Heart right ventricle (tissue), 16 donors: ENCODE data around the gene PPP1R16B. TPM values are rescaled to one million over a fixed set of nuclear protein-coding genes. Genes with fewer than 3 reads are reported as not detected.
A peak's percentile ranks its signal among the peaks of the same experiment; 100 is the strongest.
"Not testable (repeated sequence)": the region's sequence is repeated elsewhere in the genome, so short reads cannot be mapped to it uniquely, and the experiment has no call there.

Source experiments
- ATAC-seq, 8 donors: fragments of 200-7000 bp; cut with Tn5 transposase; one replicate each; pipeline ENCODE4 v1.9.1; 2020; ENCODE audit warnings: mild to moderate bottlenecking in 8 of 8, moderate library complexity in 8 of 8, moderate number of reproducible peaks in 1 of 8
- DNase-seq, 2 donors: peaks; one replicate each; pipeline ENCODE4 v3.0.0-alpha.2; 2020
- H3K27ac ChIP-seq, 10 donors: fragments of 200-600 bp; sonication (generic) in 2 of 10; one replicate each; pipeline versions ENCODE4 v1.5.0 to v1.8.0; 2020 to 2022; ENCODE audit warnings: mild to moderate bottlenecking in 3 of 10
- H3K27me3 ChIP-seq, 7 donors: fragments of 200-600 bp; one replicate each; pipeline ENCODE4 v1.8.0; 2021 to 2022; ENCODE audit warnings: mild to moderate bottlenecking in 2 of 7
- H3K36me3 ChIP-seq, 9 donors: fragments of 200-600 bp; sonication (generic) in 1 of 9; one replicate each; pipeline versions ENCODE4 v1.5.0 to v1.8.0; 2020 to 2022; ENCODE audit warnings: mild to moderate bottlenecking in 2 of 9
- H3K4me1 ChIP-seq, 9 donors: fragments of 200-600 bp; sonication (generic) in 1 of 9; one replicate each; pipeline versions ENCODE4 v1.5.0 to v1.8.0; 2020 to 2022; ENCODE audit warnings: mild to moderate bottlenecking in 4 of 9
- H3K4me3 ChIP-seq, 10 donors: fragments of 200-600 bp; sonication (generic) in 2 of 10; one replicate each; pipeline versions ENCODE4 v1.5.0 to v1.8.0; 2020 to 2022; ENCODE audit warnings: mild to moderate bottlenecking in 7 of 10, moderate library complexity in 2 of 10
- H3K9me3 ChIP-seq, 11 donors: fragments of 200-600 bp in 10 of 11; sonication (generic) in 2 of 11; one replicate each; pipeline versions ENCODE4 v1.5.0 to v1.8.0; 2013 to 2022; ENCODE audit warnings: mild to moderate bottlenecking in 2 of 11, control low read depth in 1 of 11, moderate library complexity in 1 of 11
- CTCF ChIP-seq, 9 donors: fragments of 200-600 bp; sonication (generic) in 2 of 9; IDR thresholded peaks; one replicate each; pipeline versions ENCODE4 v1.5.0 to v1.8.0; 2021 to 2022; ENCODE audit warnings: antibody characterized with exemption in 9 of 9, mild to moderate bottlenecking in 5 of 9, moderate library complexity in 1 of 9
- WGBS, 2 donors: extraction: QIAGEN DNeasy Blood & Tissue Kit; methylation state at CpG; one replicate each; pipeline ENCODE4 v1.1.7; 2013; ENCODE audit warnings: inconsistent platforms in 1 of 2; 5-methylcytosine and 5-hydroxymethylcytosine counted together
- intact Hi-C, 10 donors: fragments of 100-400 bp; cut with DNase I; formaldehyde crosslinking; loops; one replicate each; pipeline versions ENCODE4 v1.11.1 to v1.14.2; 2022
- polyA plus RNA-seq, 2 donors: library from polyadenylated mRNA; stranded (reverse); fragments of 200-250 nt; gene quantifications; one replicate each; pipeline ENCODE4 v1.2.3, GENCODE V29; 2013
- total RNA-seq, 10 donors: library from RNA; stranded (reverse); fragmentation: NEBNext Ultra II Directional in 3 of 10; extraction: Animal tissue kit (Norgen Biotek cat#: 25700) in 3 of 10; gene quantifications; one replicate each; pipeline versions ENCODE4 v1.2.1 to v1.2.4, GENCODE V29; 2021 to 2023
- donor health status: Arrhythmogenic right ventricular cardiomyopathy.
- donor health status: ischemic (EF 13 %, LVEDD 7.1; RV severe dilation, severe dysfunction).
- donor health status: healthy with polysubstance abuse.
- donor health status: DM: no; HTN: yes; CAD: no.
- donor health status: DM: no; HTN: no; CAD: no.
- donor health status: ischemic (EF 25% LVEDD 6.9; RV normal size, moderate dysfunction).
- donor health status: ischemic (EF 25% LVEDD 5.7; RV mildly dilated, moderate dysfunction).
- donor health status: healthy.
- donor health status: DM: yes; HTN: yes; CAD: no.
- donor health status: Ischemic cardiomyopathy.
- donor health status: ischemic (EF 35%, LVEDD 5.7; RV mildly dilated, moderate dysfunction).
- donor health status: nonischemic (EF 11% LVEDD 7.7; RV severe dilation, severe dysfunction).
- donor health status: DM: yes; HTN: yes; CAD: no.
- donor health status: PGD.
- donor health status: ischemic (EF 29% LVEDD 5.4; RV normal size, mild dysfunction).
- donor health status: nonischemic (EF 23%, LVEDD 6.1; RV moderate dilation, normal function).

Gene PPP1R16B
- total and polyA plus RNA-seq, 12 donors: 2.5 to 13.8 (median 5.8) TPM

GRCh38 chr20:38957915-38958485, 152.5 kb downstream of the PPP1R16B start:
- ATAC-seq (no peak), DNase-seq (no peak)
- no peak for TF ChIP-seq CTCF (IDR thresholded peaks at IDR 0.05)
- no peaks in the 10 kb centered on the region for H3K9me3 ChIP-seq
- H3K36me3 ChIP-seq: peaks cover 0 to 6% (median 0%) of the 10 kb centered on the region in 9 donors
- intact Hi-C loops: no loop called here
- H3K4me1 ChIP-seq: peaks cover 0 to 11% (median 9%) of the 10 kb centered on the region in 9 donors
- H3K27ac ChIP-seq: no peak overlapping the region
- H3K4me3 ChIP-seq: no peak overlapping the region
- 93% methylated on average over 8 of the region's 8 CpGs for WGBS, 2 donors
- no peaks in the 10 kb centered on the region for H3K27me3 ChIP-seq

DNA sequence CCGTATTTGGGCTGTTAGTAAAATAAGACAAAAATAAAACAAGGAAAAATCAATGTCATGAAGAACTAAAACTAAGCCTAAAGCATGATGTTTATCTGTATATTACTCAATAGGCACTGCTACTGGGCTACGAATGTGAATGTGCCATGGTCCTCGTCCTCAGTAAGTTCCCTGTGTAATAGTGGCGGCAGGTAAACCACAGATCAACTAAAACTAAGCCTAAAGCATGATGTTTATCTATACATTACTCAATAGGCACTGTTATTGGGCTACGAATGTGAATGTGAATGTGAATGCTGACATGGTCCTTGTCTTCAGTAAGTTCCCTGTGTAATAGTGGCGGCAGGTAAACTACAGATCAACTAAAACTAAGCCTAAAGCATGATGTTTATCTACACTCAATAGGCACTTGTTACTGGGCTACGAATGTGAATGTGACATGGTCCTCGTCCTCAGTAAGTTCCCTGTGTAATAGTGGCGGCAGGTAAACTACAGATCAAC, 154.7 kb downstream of the PPP1R16B start:
- H3K36me3 ChIP-seq, H3K9me3 ChIP-seq, H3K4me3 ChIP-seq, ATAC-seq, DNase-seq, intact Hi-C loops, H3K27me3 ChIP-seq, H3K27ac ChIP-seq: not testable (repeated sequence)
- WGBS, 2 donors: 88 to 95% methylated on average over 9 of the region's 9 CpGs
- H3K4me1 ChIP-seq: peaks cover 0 to 22% (median 15%) of the 10 kb centered on the region in 9 donors

GRCh38 chr20:38961530-38962043, 156.1 kb downstream of the PPP1R16B start:
- 10 to 12% methylated on average over 16 of the region's 16 CpGs for WGBS, 2 donors
- ATAC-seq: peak in 1 of 8 donors; percentile 0
- no peaks in the 10 kb centered on the region for H3K9me3 ChIP-seq
- H3K4me3 ChIP-seq: peak overlapping the region; percentile 82 to 99 (median 96)
- intact Hi-C loops: loop anchor here in 3 of 10 donors (1.0 to 2.0 kb wide), 2 partner anchors 35 kb away; partner anchors contain the start of gene FAM83D (in 3 of the 3)
- peaks cover 0 to 22% (median 15%) of the 10 kb centered on the region in 9 donors for H3K4me1 ChIP-seq
- peaks cover 0 to 12% (median 0%) of the 10 kb centered on the region in 9 donors for H3K36me3 ChIP-seq
- no peaks in the 10 kb centered on the region for H3K27me3 ChIP-seq
- no peak for TF ChIP-seq CTCF (IDR thresholded peaks at IDR 0.05)
- peak overlapping the region in 9 of 10 donors; percentile 89 to 96 (median 94) for H3K27ac ChIP-seq
- no peak for DNase-seq

GRCh38 chr20:38962044-38962927, 156.8 kb downstream of the PPP1R16B start, which contains the start of gene DHX35:
Gene DHX35 (plus strand): TSS chr20:38962344. CDS start chr20:38962368, 24 bp downstream.
- Histone ChIP-seq H3K9me3 (no peaks in the 10 kb centered on the region), H3K27me3 (no peaks in the 10 kb centered on the region), H3K27ac (peak within 1 kb of the TSS; percentile 89 to 96 (median 94)), H3K36me3 (peaks cover 0 to 12% (median 0%) of the 10 kb centered on the region in 9 donors), H3K4me3 (peak within 1 kb of the TSS; percentile 82 to 99 (median 96)), H3K4me1 (peaks cover 0 to 22% (median 15%) of the 10 kb centered on the region in 9 donors)
- 0 to 1% methylated on average over 65 to 70 of the region's 70 CpGs for WGBS, 2 donors
- ATAC-seq (peak; percentile 100), DNase-seq (peak; percentile 98 to 99)
- TF ChIP-seq CTCF (IDR thresholded peaks at IDR 0.05): peak in 7 of 9 donors; percentile 31 to 65 (median 47)
- intact Hi-C loops: loop anchor here in 3 of 10 donors (1.0 to 2.0 kb wide), 2 partner anchors 35 to 36 kb away; partner anchors contain the start of gene FAM83D (in 3 of the 3)
